Brain microvascular endothelial cell (primary cell): ENCODE data around the gene EFHC1.

Experiments used
- DNase-seq: peaks from one replicate; pipeline ENCODE4 v3.0.0-alpha.2; 2020
- H3K27ac ChIP-seq: fragments of 250-450 bp; sonication (Bioruptor Pico); 2 replicates; pipeline ENCODE4 v1.5.1; 2020; ENCODE audit warnings: mild to moderate bottlenecking, moderate library complexity
- H3K27me3 ChIP-seq: fragments of 250-450 bp; sonication (Bioruptor Pico); replicated peaks from 2 replicates; pipeline ENCODE4 v1.5.1; 2020; ENCODE audit warnings: mild to moderate bottlenecking
- H3K36me3 ChIP-seq: fragments of 250-450 bp; sonication (Bioruptor Pico); replicated peaks from 2 replicates; pipeline ENCODE4 v1.5.1; 2020; ENCODE audit warnings: mild to moderate bottlenecking
- H3K4me3 ChIP-seq: 2 replicates; pipeline ENCODE4 v1.5.1; 2011; ENCODE audit warnings: low read depth, mild to moderate bottlenecking, control low read depth, low read length, moderate library complexity
- in situ Hi-C: cut with HindIII; loops from 2 replicates; pipeline ENCODE4 v1.10.0; 2017; ENCODE audit warnings: low sequenced_read_pairs, low pct_ligation_motif_present
- TF ChIP-seq, protein P1 (sequence below): IDR thresholded peaks from 2 replicates; pipeline ENCODE4 v1.5.1; 2011; ENCODE audit warnings: low read depth, mild to moderate bottlenecking, moderate library complexity, low read length, control low read depth, inconsistent platforms; ENCODE audit errors: missing control alignments

The EFHC1 gene

DNA sequence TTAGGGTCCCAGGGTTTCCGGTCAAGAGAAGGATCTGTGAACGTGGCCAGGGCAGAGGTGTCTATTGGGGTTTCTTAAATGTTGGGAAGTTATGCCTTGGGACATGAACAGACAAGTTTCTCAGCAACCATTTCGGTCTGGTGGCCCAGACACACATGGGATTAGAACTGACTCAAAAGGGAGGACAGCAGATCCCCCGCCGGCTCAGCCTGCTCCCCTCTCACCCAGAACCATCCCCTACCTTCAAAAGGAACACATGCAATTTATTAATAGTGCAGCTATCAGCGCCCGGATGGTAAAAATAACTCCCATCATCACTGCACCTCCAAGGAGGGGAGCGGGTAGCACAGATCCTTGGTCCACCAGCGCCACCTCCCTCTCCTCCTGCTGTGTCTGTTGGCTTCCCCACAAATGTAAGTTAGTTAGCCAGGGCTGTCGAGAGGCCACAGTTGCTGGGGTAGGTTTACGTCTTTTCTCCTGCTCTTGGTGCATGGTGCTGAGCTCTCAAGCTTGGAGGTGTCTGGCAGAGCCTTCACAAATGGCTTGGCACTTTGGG, 79.6 kb downstream of the EFHC1 start:
- in situ Hi-C loops: no loop called here
- DNase-seq: no peak
- H3K27me3 ChIP-seq: no peaks in the 10 kb centered on the region
- no peak overlapping the region for H3K4me3 ChIP-seq
- TF ChIP-seq, protein P1, sequence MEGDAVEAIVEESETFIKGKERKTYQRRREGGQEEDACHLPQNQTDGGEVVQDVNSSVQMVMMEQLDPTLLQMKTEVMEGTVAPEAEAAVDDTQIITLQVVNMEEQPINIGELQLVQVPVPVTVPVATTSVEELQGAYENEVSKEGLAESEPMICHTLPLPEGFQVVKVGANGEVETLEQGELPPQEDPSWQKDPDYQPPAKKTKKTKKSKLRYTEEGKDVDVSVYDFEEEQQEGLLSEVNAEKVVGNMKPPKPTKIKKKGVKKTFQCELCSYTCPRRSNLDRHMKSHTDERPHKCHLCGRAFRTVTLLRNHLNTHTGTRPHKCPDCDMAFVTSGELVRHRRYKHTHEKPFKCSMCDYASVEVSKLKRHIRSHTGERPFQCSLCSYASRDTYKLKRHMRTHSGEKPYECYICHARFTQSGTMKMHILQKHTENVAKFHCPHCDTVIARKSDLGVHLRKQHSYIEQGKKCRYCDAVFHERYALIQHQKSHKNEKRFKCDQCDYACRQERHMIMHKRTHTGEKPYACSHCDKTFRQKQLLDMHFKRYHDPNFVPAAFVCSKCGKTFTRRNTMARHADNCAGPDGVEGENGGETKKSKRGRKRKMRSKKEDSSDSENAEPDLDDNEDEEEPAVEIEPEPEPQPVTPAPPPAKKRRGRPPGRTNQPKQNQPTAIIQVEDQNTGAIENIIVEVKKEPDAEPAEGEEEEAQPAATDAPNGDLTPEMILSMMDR: no peak
- peaks cover 58% of the 10 kb centered on the region for H3K36me3 ChIP-seq
- peak overlapping the region; percentile 11 for H3K27ac ChIP-seq

DNA sequence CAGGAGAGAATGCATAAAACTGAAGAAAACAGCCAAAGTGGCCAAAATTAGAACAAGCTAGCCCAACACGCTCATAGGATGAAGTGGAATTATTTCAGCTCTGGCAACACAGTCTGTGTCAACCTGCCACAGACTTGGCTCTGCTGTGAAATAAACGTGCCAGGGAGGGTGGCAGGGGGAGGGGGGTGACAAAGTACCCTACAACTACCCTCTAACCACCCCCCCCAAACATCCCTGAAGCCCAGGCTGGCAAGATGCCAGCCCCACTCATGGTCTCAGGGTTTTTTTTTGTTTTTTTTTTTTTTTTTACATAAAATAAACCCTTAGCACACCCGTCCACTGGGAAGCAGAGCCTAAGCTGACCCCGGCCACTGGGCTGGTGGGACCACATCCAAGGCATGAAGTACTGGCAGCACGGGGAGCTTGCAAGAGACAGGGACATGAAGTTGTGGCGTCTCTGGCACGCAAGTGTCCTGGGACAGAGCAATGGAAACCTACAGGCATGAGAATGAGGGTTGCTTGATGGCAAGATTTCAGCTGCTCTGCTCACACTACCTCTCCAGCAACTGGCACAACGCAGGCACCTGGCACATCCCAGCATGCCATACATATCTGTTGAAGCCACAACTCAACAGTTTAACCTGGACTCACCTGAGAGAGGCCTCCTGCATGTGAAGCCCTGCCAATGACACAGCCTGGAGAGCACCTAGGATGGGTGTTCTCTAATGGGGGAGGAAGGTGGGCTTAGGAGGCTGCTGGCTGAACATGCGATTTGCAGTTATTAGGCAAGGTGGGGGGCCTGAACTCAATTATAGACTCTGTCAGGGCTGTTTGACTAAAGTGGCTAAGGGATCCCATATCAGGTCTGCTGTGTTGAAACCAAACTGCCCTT, 80.3 kb downstream of the EFHC1 start:
- no peak overlapping the region for H3K27ac ChIP-seq
- DNase-seq: no peak
- in situ Hi-C loops: no loop called here
- H3K36me3 ChIP-seq: peaks cover 63% of the 10 kb centered on the region
- TF ChIP-seq, protein P1: no peak
- no peaks in the 10 kb centered on the region for H3K27me3 ChIP-seq
- H3K4me3 ChIP-seq: no peak overlapping the region

DNA sequence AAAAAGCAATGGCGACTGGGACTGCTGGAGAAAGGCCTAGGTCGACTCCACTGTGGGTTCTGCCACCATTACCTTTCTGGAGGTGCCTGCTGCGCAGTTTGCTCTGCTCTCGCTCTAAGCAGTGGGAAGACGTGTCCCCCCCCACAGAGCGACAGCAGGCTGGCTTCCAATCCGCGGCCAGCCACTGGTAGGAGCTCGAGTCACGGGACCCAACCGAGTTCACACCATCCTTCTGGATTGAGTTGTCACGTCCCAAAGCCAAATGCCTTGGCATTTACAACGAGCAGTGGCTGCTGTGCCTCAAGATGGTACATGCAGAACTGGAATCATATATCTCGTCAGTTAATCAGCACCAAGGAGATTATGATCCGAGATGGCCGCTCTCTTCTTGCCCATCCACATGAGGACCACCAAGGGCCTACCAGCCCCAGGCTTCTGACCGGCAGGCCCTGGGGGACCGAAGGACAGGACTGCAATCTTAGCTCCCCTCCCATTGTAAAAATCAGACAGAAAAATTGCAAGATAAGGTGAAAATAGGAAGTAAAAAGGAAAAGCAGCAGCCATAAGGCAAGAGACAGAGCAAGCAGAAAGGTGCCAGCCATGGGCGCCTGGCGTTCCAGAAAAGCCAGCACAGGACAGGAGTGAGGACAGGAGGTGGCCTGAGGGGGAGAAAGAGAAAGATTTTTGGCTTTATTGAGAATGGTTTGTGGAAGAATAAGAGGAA, 82.3 kb downstream of the EFHC1 start:
- peaks cover 83% of the 10 kb centered on the region for H3K36me3 ChIP-seq
- H3K4me3 ChIP-seq: no peak overlapping the region
- no peak overlapping the region for H3K27ac ChIP-seq
- DNase-seq: no peak
- in situ Hi-C loops: no loop called here
- TF ChIP-seq, protein P1: no peak
- no peaks in the 10 kb centered on the region for H3K27me3 ChIP-seq

DNA sequence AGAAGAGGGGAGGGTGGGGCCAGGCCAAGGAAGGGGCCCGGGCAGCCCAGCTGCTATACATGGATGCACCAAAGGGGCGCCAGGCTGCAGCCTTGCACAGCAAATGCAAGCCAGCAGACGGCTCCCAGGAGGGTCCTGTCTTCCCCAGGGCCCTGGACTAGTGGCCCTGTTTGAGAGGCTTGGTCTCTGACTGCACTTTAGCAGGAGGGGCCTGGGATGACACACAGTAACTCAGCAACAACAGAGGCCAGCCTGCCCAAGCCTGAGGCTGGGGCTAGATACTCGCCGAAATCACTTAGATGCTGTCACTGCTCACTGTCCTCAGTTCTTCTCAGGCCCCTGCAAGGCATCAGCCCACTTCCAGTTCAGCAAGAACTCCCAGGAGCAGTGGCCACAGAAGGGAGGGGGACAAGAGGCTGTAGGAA, 83.2 kb downstream of the EFHC1 start:
- H3K27me3 ChIP-seq: no peaks in the 10 kb centered on the region
- H3K4me3 ChIP-seq: no peak overlapping the region
- peak overlapping the region; percentile 68 for H3K27ac ChIP-seq
- TF ChIP-seq, protein P1: peak; percentile 55
- in situ Hi-C loops: no loop called here
- DNase-seq: no peak
- H3K36me3 ChIP-seq: peaks cover 91% of the 10 kb centered on the region

DNA sequence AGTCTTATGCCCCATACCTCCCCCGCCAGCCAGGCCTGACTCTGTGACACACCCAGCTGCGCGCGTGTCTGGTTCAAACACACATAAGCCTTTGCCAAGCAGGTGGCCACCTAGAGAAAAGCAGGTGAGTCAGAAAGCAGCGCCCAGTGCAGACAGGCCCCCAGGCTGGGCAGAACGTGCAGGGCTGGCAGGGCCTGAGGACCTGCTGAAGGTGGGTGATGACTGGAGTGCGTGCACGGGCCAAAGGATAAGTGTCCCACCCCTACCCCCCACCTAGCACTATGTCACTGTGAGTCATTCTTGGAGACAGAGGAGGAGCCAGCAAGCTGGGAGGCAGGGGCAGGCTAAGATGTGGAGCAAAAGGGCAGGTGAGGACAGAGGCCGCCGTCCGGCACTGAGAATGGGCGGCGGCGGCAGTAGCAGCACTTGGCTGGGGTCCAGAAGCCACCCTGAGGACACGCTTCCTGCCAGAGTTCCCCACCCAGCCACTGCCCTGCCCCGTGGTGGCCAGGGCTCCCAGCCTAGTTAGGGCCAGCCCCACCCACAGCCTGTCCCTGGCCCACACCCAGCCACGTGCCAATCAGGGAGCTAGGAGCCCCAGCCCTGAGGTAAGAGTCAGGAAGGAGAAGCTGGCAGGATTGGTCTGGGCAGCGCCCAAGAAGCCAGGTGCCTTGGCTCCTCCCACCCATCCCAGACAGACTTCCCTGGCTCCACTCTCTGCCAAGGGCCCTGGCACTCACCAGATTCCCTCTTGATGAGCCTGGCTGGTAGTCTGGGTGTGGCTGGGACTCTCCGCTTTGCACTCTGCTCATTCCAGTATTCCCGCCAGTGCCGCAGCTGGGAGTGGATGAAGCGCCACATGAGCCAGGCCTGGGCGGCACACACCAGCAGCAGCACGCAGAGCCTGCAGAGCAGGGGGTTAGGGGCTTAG, 84.0 kb downstream of the EFHC1 start:
- TF ChIP-seq, protein P1: no peak
- Histone ChIP-seq H3K36me3 (peaks cover 94% of the 10 kb centered on the region), H3K4me3 (no peak overlapping the region), H3K27me3 (no peaks in the 10 kb centered on the region), H3K27ac (peak overlapping the region; percentile 68)
- in situ Hi-C loops: no loop called here
- DNase-seq: peak; percentile 85
